Activated T-cell treated with anti-CD3 and anti-CD28 coated beads, Interleukin-2, amount 50 U/mL, for 72 hours (primary cell): ENCODE data around the gene SP3. TPM values are rescaled to one million over a fixed set of nuclear protein-coding genes. Genes with fewer than 3 reads are reported as not detected.

ENCODE experiments used
- ATAC-seq, 2 donors: fragments of 150-1000 bp; cut with Tn5 transposase; replicated peaks in 1 of 2; 2 replicates each; pipeline ENCODE4 v1.10.0; 2021; ENCODE audit warnings: moderate library complexity in 2 of 2, mild to moderate bottlenecking in 1 of 2
- DNase-seq, 2 donors: peaks; one replicate each; pipeline ENCODE4 v3.0.0; 2021 to 2022; ENCODE audit warnings: mixed read lengths in 1 of 2
- H3K27ac Mint-ChIP-seq: one replicate; pipeline ENCODE4 v1.8.0; 2022; ENCODE audit warnings: mild to moderate bottlenecking, moderate library complexity, mixed read lengths
- H3K27me3 Mint-ChIP-seq: one replicate; pipeline ENCODE4 v1.8.0; 2022; ENCODE audit warnings: low read depth, mixed read lengths
- H3K36me3 Mint-ChIP-seq, 2 donors: one replicate each; pipeline ENCODE4 v1.8.0; 2022; ENCODE audit warnings: mixed read lengths in 2 of 2, mild to moderate bottlenecking in 1 of 2; ENCODE audit not compliant: insufficient read depth in 2 of 2
- H3K4me1 Mint-ChIP-seq: one replicate; pipeline ENCODE4 v1.8.0; 2022; ENCODE audit warnings: low read depth, mixed read lengths
- H3K4me3 Mint-ChIP-seq, 2 donors: one replicate each; pipeline ENCODE4 v1.8.0; 2022; ENCODE audit warnings: mild to moderate bottlenecking in 2 of 2, mixed read lengths in 2 of 2, moderate library complexity in 2 of 2
- H3K9me3 Mint-ChIP-seq, 2 donors: one replicate each; pipeline ENCODE4 v1.8.0; 2022; ENCODE audit warnings: mixed read lengths in 2 of 2
- total RNA-seq, 2 donors: library from RNA; stranded (reverse); gene quantifications; one replicate each; pipeline ENCODE4 v1.2.3, GENCODE V29; 2022

The SP3 gene
- total RNA-seq, 2 donors from 2014 or later: 106 to 128 TPM

GRCh38 chr2:173881886-173882285, 83.3 kb downstream of the SP3 start:
- H3K4me1 Mint-ChIP-seq: peaks cover 6% of the 10 kb centered on the region
- no peaks in the 10 kb centered on the region for H3K36me3 Mint-ChIP-seq
- no peak overlapping the region for H3K27ac Mint-ChIP-seq
- ATAC-seq (no peak), DNase-seq (no peak)
- H3K27me3 Mint-ChIP-seq: peaks cover 44% of the 10 kb centered on the region
- no peak overlapping the region for H3K4me3 Mint-ChIP-seq
- peaks cover 0 to 2% of the 10 kb centered on the region in 2 donors for H3K9me3 Mint-ChIP-seq

GRCh38 chr2:173881461-173881860, 83.7 kb downstream of the SP3 start:
- H3K4me1 Mint-ChIP-seq: peaks cover 6% of the 10 kb centered on the region
- peaks cover 40% of the 10 kb centered on the region for H3K27me3 Mint-ChIP-seq
- no peak for DNase-seq
- peaks cover 0 to 2% of the 10 kb centered on the region in 2 donors for H3K9me3 Mint-ChIP-seq
- H3K4me3 Mint-ChIP-seq: no peak overlapping the region
- ATAC-seq: no peak
- H3K36me3 Mint-ChIP-seq: no peaks in the 10 kb centered on the region
- H3K27ac Mint-ChIP-seq: no peak overlapping the region

GRCh38 chr2:173880561-173880960, 84.6 kb downstream of the SP3 start:
- no peak overlapping the region for H3K27ac Mint-ChIP-seq
- ATAC-seq: no peak
- peaks cover 0 to 2% of the 10 kb centered on the region in 2 donors for H3K9me3 Mint-ChIP-seq
- DNase-seq: no peak
- peaks cover 6% of the 10 kb centered on the region for H3K4me1 Mint-ChIP-seq
- no peak overlapping the region for H3K4me3 Mint-ChIP-seq
- H3K36me3 Mint-ChIP-seq: no peaks in the 10 kb centered on the region
- peaks cover 34% of the 10 kb centered on the region for H3K27me3 Mint-ChIP-seq

- no peak overlapping the region for H3K4me3 Mint-ChIP-seq
- peaks cover 27% of the 10 kb centered on the region for H3K27me3 Mint-ChIP-seq
- no peaks in the 10 kb centered on the region for H3K9me3 Mint-ChIP-seq
- H3K27ac Mint-ChIP-seq: no peak overlapping the region
- DNase-seq (no peak), ATAC-seq (no peak)
- no peaks in the 10 kb centered on the region for H3K36me3 Mint-ChIP-seq
- no peaks in the 10 kb centered on the region for H3K4me1 Mint-ChIP-seq
Observed at GRCh38 chr2:173876833-173877413, 88.2 kb downstream of the SP3 start.

GRCh38 chr2:173874894-173875237, 90.3 kb downstream of the SP3 start:
- ATAC-seq (no peak), DNase-seq (no peak)
- H3K27ac Mint-ChIP-seq: no peak overlapping the region
- H3K27me3 Mint-ChIP-seq: peaks cover 8% of the 10 kb centered on the region
- H3K4me3 Mint-ChIP-seq: no peak overlapping the region
- no peaks in the 10 kb centered on the region for H3K4me1 Mint-ChIP-seq
- H3K36me3 Mint-ChIP-seq: no peaks in the 10 kb centered on the region
- no peaks in the 10 kb centered on the region for H3K9me3 Mint-ChIP-seq

- Mint-ChIP-seq H3K27me3 (peaks cover 3% of the 10 kb centered on the region), H3K27ac (no peak overlapping the region), H3K4me3 (no peak overlapping the region), H3K9me3 (no peaks in the 10 kb centered on the region), H3K4me1 (no peaks in the 10 kb centered on the region), H3K36me3 (no peaks in the 10 kb centered on the region)
- no peak for ATAC-seq
- no peak for DNase-seq
Observed at GRCh38 chr2:173874003-173874893, 90.9 kb downstream of the SP3 start.

- Mint-ChIP-seq H3K4me3 (no peak overlapping the region), H3K27ac (no peak overlapping the region), H3K27me3 (peaks cover 15% of the 10 kb centered on the region), H3K4me1 (no peaks in the 10 kb centered on the region), H3K9me3 (no peaks in the 10 kb centered on the region), H3K36me3 (no peaks in the 10 kb centered on the region)
- DNase-seq (no peak), ATAC-seq (no peak)
Observed at GRCh38 chr2:173872714-173873113, 92.5 kb downstream of the SP3 start.

GRCh38 chr2:173869244-173870229, 95.6 kb downstream of the SP3 start:
- DNase-seq (no peak), ATAC-seq (no peak)
- no peak overlapping the region for H3K27ac Mint-ChIP-seq
- no peaks in the 10 kb centered on the region for H3K9me3 Mint-ChIP-seq
- H3K27me3 Mint-ChIP-seq: peaks cover 21% of the 10 kb centered on the region
- H3K4me1 Mint-ChIP-seq: no peaks in the 10 kb centered on the region
- H3K36me3 Mint-ChIP-seq: no peaks in the 10 kb centered on the region
- no peak overlapping the region for H3K4me3 Mint-ChIP-seq

GRCh38 chr2:173868406-173868805, 96.8 kb downstream of the SP3 start:
- H3K4me1 Mint-ChIP-seq: no peaks in the 10 kb centered on the region
- ATAC-seq (no peak), DNase-seq (no peak)
- H3K27me3 Mint-ChIP-seq: peaks cover 21% of the 10 kb centered on the region
- H3K9me3 Mint-ChIP-seq: no peaks in the 10 kb centered on the region
- H3K27ac Mint-ChIP-seq: no peak overlapping the region
- no peak overlapping the region for H3K4me3 Mint-ChIP-seq
- H3K36me3 Mint-ChIP-seq: no peaks in the 10 kb centered on the region

- H3K36me3 Mint-ChIP-seq: no peaks in the 10 kb centered on the region
- H3K27me3 Mint-ChIP-seq: peaks cover 21% of the 10 kb centered on the region
- H3K9me3 Mint-ChIP-seq: no peaks in the 10 kb centered on the region
- H3K4me3 Mint-ChIP-seq: no peak overlapping the region
- ATAC-seq (no peak), DNase-seq (no peak)
- H3K4me1 Mint-ChIP-seq: no peaks in the 10 kb centered on the region
- no peak overlapping the region for H3K27ac Mint-ChIP-seq
Observed at GRCh38 chr2:173866874-173867618, 98.1 kb downstream of the SP3 start.

GRCh38 chr2:173865971-173866873, 99.0 kb downstream of the SP3 start:
- DNase-seq (no peak), ATAC-seq (no peak)
- Mint-ChIP-seq H3K9me3 (no peaks in the 10 kb centered on the region), H3K4me1 (no peaks in the 10 kb centered on the region), H3K36me3 (no peaks in the 10 kb centered on the region), H3K27ac (no peak overlapping the region), H3K27me3 (peaks cover 21% of the 10 kb centered on the region), H3K4me3 (no peak overlapping the region)
